ENCODE data around the gene OARD1.

Gene OARD1

DNA sequence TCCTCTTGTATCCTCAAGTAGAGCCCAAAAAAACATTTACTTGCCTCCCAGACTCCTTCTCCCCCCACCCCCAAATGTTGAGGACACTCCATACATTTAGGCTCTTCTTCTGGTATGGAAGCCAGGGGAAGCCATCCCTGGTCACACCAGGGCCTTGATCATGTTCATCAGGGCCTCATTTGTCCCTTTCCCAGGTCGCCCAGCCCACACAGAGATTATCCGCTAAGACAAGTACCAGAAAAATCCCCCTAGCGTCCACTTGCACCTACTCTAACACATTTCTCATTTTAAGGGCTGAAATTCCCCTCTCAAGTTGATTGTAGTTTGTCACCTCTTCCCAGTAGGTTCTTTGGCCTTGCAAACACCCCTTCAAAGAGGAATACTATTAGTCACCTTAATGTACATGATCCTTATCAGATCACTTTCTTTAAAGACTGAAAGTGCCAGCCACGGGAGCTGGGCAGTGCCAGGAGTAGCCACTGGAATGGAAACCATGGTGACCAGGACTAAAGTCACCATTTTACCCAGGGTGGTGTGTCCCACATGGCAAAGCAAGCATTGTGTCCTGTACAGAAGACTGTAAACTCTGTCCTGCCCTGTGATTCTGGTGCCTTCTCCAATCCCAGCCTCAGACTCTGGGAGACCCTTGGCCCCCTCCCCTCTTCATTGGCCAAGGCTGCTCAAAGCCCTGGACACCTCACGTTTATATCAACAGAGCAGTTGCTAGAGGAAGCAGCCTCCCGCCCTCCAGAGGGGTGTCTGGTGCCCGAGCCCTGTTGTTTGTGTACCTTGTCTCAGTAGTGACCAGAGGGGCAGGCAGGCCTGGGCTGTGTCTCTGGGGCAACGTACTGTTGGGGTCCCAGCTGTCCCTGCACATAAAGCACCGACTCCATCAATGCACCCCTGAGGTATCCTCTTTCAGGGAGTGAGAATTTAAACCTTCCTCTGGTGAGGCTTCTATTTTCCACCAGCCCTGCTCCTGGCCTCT is 24.1 kb downstream of the OARD1 start:
- DNase-seq (ENCODE audit: low spot score) = no peak

DNA sequence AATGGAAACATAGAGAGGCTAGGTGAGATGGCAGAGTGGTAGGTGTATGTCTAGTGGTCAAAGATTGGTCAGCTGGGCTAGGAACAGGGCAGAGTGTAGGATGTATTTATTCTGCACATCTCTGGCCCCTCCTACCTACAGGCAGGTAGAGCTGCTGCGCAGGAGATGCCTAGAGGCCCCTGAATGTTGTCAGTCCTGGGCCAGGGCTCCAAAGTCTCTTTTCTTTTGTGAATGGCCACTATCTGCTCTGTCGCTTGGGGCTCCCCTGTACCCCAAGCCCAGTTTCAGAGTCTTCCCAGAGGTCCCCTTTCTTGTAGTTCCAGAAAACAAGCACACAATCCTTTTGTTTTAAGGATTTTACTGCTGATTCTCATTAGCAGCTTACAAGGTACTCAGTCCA is 24.9 kb downstream of the OARD1 start:
- no peak for DNase-seq (ENCODE audit: low spot score)

DNA sequence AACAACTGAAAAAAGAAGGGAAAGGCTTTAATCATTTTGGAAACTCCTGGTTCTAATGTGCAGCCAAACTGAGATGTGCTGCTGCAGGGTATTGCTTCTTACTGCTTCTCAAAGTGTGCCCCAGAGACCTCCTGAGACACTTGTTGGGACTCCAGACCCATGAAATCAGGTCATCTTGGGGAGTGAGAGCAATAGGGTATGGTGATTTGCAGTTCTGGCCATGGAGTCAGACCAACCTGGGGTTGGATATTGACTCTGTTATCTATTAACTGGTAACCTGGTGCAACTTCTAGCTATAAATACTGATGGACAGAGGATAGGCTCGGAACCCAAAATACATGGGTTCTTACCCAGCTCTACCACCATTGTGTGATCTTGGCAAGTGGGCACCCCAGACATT is 26.1 kb downstream of the OARD1 start:
- DNase-seq (ENCODE audit: low spot score) = no peak

DNA sequence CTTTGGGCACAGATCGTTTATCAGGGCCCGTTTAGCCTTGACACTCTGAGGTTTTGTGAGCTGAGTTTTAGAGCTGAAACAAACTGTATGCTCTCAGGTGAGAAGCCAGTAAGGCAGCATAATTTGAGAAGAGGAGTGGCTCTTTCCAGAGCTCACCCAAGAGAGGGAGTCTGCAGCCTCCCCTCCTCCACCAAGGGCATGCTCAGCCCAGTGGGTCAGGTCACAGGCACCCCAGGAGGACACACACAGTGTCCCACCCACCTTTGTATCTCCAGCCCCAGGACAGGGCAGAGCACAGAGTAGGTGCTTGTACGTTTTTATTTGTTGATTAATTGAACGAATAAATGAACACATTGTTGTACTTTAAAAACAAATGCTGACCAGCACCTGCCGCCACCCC is 26.5 kb downstream of the OARD1 start:
- DNase-seq (ENCODE audit: low spot score) = no peak

DNA sequence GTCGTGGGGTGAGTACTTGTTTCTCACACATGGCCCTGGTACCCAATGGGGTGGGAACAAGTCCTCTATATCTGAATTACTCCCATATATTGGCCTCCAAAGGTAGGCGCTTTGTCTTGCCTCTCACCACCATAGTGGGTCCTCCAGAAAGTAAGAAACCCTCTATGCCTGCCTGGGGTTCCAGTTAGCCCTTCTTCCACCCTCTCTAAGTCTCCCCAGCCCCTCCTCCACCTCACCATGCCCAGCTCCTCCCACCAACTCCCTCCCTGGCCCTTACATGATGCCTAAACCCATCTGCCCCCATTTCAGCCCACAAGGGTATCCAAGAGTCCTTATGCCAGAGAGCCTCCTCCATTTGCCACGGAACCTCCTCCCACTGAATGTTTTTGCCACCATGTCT is 29.0 kb downstream of the OARD1 start:
- no peak for DNase-seq (ENCODE audit: low spot score)

DNA sequence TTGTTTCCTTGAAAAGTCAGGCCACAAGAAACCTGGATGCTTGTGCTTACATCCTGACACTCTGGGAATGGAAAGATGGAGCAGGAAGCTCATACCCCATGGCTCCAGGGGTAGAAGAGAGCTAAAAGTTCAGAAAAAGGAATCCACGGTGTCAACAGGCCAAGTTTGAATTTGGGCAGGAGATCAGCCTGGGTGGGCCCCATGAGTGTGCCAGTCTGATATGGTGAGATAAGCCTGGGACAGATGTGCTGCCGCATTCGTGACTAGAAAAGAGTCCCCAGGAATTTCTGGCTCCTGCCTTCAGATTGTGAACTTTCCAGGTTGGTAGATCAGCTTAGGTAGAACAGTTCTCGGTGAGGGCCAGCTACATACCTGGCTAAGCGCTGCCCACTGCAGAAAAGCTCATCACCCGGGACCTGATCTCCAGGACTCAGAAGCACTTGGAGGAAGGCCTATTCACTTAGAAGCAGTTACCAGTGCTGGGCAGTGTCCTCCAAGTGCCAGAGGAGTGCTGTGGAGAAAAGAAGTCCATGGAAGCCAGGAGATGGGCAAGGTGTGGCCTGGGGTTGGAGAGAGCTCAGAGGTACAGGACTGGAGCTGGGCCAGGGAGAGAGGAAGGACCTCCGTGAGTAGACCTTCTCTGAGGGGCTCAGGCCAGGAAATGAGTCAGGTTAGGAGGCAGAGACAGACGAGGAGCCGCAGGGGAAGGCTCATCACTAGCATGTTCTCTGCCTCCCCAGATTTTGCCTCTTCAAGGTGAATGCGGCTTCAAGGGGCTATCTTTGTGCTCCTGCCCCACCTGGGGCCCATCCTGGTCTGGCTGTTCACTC is 29.7 kb downstream of the OARD1 start, which contains the start of gene TSPO2:
Gene TSPO2, plus strand, starts transcription at position 242 of the 830 bp plus-strand sequence. Its CDS starts 519 bp downstream, at position 761.
- DNase-seq (ENCODE audit: low spot score) = no peak

DNA sequence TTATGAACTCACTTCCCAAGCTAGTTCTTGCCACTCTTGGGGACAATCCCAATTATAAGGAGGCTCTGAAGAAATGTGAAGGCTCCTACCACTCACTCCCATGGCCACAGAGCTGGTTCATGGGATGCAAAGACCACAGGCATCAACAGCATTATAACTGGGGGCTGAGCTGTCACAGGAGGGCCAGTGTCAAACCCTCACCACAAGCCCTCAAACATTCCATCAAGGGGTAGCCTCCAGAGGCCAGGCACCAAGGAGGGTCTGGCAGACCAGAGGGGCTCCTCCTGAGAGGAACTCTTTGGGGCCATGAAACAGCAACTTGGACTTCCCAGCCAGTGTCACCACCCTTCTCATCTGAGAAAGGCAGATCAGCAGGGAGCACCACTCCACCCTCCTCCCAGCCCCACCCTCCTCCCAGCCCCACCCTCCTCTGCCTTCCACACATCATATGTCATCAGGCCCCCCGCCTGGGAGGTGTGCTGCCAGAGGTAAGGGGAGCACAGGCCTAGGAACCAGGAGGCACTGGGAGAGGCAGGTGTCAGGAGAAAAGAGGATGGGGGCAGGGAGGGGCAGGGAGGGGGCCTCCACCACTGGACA is 31.1 kb downstream of the OARD1 start:
- no peak for DNase-seq (ENCODE audit: low spot score)

DNA sequence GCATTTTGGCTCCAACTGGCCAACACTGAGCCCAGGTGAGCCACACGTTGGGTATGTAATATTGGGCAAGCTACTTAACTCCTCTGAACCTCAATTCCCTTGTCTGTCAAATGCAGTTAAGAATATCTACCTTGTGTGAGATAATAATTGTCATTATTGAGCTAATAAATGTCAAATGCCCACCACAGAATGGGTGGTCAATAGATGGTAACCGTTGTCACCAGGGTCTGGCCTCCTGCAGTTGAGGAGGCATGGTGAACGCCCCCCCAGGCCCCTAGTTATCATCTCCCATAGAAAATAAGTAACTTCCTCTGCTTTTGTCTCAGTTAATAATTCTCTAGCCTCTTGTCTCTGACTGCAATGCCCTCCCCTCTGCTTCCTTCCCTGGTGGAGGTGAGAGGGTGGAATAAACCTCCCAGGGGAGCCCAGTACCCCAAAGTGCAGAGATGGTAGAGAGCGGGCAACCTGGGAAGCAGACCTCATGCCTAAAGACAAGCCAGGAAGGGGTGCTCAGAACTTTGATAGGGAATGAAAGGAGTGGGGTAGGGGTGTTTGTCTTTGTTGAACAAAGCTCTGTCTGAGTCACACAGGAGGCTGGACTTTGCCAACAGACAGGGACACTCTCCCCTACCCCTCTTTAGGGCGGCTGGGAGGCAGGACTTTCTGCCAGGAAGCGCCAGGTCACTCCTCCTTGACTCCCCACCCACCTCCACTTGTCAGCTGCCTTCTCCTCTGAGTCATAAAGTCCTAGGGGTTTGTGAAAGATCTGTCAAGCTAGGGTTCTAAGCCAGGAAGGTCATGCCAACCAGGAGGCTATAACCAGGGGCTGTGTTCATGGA is 31.8 kb downstream of the OARD1 start:
- DNase-seq (ENCODE audit: low spot score) = no peak

DNA sequence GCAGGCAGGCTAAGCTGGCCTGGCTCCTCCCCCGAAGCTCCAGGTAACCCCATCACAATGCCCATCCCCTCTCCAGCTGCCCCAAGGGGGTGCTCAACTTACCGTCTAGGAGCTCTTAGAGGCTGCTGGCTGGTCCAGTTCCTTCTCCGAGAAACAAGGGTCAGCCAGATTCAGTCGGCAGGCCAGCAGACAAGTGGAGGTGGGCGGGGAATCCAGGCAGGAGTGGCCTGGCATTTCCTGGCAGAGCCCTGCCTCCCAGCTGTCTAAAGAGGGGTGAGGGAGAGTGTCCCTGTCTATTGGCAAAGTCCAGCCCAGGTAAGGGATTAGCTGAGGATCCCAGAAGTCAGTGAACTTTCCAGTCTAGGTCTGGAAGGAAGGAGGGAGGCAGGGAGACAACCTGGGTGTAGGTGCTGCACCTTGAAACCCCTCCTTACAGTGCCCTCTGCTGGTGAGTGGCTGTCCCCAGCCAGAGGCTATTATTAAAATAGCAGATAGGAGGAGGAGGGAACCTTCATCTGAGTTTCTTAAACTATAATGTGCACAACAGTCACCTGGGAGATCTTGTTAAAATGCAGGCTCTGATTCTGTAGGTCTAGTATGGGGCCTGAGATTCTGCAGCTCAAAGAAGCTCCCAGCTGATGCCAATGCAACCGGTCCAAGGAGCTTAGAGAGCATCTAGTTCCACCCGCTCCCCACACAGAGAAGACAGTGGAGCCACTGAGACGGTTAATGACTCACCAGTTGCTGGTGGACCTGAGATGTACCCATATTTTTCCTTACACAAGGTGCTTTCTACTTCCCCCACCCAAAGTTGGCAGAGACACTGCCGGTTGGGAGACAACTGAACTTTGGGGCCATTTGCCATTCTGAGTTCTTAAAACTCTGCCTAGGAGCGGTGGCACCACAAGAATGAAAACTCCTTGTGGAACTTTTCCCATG is 32.8 kb downstream of the OARD1 start, which contains the start of gene UNC5CL:
Gene UNC5CL, minus strand, starts transcription at position 162 of the 939 bp plus-strand sequence. CDS start 4,147 bp downstream, outside the sequence.
- DNase-seq (ENCODE audit: low spot score) = peak; percentile 60

DNA sequence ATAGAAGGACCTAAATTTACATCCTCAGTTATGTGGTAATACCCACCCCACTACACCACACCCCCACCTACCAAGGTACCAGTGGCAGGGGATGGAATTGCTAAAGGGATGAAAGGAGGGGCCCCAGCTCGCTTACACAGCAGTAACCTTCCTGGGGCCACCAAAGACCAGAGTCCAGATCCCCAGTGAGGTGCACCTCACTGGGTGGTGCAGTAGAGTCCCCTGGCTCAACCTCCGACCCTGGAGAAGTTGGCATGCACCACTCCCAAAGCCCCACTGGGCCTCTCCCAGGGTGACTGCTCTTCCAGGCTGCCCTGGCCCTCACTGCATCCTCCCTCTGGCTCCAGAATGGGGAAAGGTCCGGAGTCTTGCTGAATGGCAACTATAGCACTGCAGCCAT is 34.0 kb downstream of the OARD1 start:
- DNase-seq (ENCODE audit: low spot score) = no peak

DNA sequence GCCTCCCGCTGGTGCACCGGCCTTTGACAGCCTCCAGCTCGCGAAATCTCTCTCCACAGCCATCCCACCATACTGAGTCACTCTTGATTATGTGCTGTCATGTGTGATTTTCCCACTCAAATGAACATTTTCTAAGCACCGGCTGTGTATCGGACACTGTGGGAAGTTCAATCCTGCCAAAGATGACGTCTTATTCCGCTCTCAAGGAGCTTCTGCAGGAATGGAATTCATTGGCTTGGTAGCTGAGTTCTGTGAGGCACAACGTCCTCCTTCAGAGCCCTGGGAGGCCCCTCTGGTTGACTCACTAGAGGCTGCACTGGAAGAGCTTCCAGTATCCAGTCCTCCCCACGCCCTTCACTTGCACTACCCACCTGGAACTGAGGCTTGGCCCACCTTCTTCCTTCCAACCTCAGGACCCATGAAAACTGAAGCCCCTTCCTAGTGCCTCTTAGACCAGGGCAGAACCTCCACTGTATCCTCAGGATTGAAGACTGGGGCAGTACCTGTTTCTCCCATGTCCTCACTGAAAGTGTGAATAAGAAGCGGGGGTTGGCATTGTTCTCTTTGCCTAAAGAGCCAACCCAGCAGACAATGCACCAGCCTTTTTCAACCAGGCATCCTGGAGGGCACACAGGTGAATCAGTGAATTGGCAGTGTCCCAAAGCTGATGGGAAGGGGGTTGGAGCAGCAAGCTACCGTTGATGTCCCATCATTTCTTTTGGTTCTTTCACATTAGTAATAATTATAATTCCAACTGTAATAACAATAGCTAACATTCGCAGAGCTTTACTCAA is 34.9 kb downstream of the OARD1 start:
- no peak for DNase-seq (ENCODE audit: low spot score)

DNA sequence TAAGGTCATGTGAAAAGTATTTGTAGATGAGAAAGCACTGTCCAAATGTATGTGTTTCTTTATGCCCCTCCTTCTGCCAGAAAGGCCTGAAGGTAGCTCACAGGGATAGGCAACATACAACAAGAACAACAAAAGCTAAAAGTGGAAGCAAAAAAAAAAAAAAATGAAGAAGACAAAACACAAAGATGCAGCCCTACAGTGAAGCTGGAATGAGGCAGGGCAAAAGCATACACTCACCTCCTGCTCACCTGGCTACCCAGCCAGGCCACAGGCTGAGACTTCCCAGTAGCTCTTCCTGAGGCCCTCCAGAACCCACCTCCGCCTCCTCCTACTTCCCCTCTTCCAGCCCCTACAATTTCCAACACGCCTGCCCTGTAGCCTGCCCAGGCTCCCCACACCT is 35.6 kb downstream of the OARD1 start:
- DNase-seq (ENCODE audit: low spot score) = no peak

DNA sequence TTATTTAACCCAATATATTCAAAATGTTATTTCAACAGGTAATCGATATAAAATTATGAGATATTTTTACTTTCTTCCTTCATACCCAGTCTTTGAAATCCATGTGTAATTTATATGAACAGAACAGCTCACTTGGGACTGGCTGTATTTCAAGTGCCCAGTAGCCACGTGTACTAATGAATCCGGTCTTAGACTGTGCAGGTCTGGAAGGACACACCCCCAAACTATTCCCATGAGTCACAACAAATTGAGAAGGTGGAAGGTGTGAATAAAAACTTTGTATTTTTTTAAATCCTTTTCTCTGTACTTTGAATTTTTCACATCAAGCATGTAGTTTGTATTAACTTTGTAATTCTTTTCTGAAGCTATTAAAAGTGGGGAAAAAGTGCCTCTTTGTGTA is 36.0 kb downstream of the OARD1 start:
- DNase-seq (ENCODE audit: low spot score) = no peak

DNA sequence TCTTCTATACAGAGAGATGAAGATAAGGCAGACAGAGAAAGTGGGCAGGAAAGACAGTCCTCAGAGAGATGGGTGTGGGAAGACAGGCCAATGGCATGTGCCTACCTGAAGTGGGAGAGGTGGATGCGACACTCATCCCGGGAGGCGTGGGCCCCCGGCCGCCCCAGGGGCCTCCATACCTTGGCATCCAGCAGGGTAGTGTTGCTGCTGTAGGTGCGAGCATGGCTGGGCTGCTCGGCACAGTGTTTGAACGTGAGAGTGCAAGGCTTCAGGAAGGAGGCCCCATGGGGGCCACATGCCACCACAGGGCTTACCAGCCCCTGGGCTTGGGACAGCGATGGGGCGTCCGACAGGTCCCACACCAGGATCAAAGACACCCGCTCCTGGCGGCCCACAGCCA is 38.4 kb downstream of the OARD1 start:
- DNase-seq (ENCODE audit: low spot score) = no peak

DNA sequence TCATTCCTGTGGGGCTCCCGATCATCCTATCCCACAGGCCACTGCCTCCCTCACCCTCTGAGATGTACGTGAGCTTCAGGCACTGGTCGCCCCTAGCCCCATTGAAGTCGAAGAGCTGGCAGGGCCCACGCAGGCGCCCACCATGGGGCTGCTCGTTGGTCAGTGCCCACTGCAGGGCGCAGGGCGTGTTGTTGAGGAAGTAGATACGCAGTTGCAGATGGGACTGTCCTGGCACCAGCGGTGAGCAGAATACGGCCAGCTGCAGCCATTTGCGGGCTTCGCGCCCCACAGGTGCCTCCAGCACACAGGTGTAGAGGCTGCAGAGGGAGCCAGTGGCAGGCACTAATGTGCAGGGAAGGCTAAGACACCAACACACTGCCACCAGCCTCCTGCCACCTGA is 39.3 kb downstream of the OARD1 start:
- DNase-seq (ENCODE audit: low spot score) = no peak

DNA sequence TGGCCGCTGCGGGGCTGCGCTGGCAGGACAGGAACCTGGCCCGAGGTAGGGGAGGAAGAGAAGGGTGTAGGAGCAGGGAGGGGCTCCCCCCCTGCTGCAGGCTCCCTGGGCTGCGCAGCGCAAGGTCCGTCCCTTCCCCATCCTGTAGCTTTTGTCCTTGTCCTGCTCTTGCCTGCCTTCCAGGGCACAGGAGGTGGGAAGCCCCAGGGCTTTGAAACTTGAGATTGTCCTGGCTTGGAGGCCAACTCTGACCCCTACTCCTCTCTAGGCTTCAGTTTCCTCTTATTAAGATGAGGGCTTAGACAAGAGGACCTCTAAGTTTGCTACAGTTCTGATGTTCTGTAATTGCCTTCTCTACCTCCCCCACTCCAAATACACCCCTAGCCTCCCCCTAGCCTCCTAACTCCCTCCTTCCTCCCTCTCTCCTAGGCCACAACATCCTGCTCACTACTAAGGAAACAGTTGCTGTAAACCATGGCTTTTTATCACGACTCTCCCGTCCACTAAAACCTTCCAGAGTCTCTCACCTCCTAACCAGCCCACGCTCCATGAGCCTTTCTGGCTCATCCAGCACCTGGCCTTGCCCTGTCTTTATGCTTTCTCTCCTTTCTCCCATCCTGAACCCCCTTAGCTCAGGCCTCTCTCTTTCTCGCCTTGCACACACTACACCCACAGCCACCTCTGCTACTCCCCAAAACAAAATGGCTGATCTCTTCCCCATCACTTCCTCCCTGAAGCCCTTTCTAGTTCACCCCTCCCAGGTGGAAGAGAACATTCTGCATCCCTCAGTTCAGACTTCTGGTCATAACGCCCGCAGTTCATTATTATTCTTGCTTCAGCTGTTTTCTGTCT is 43.4 kb downstream of the OARD1 start:
- no peak for DNase-seq (ENCODE audit: low spot score)

DNA sequence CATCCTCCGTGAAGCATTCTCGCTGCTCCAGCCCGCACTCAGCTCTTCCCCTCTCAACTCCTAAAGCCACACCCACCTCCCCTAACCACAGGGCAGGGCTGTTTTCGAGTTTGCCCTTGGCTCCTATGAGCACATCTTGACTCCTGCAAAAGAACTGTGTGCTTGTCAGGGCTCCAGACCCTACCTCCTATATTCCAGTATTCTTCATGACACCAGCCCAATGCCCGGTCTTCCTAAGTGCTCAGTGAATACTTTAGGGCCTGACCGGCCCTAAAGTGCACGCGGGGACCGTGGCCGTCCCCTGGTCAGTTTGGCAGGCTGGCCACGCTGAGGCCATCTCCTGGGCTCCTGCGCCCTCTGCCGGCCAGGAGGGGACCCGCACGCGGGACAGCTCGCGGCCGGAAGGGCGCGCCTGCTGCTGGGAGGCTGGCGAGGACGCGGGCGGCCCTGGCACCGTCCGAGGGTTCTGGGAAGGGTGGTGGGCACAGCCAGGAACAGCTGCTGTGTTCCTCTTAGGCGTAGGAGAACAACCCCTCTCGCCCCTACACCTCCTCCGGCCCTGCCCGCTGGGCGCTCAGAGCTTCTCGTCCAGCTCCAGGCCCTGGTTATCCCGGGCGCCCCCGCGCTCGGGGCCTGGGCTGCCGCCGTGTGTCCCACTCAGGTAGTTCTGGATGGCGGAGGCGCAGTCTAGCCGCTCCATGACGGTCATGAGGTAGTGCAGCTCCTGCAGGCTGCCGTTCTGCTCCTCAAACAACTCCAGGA is 44.2 kb downstream of the OARD1 start:
- DNase-seq (ENCODE audit: low spot score) = peak; percentile 91

DNA sequence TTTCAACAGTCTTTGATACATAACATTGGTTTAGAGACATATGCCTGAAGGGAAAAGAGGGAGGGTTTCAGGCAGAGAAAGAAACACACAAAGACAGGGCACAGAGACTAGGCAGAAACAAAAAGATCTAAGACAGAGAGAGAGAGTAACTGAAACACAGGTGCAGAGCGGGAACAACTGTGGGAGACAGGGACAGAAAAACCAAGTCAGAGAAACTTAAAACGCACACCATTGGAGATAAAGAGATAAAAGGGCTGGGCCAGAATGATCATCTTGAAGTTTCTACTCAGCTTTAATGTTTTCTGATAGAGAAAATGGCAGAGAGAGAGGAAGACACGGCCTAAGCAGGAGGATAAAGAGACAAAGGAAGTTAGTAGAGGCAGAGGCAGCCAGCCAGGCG is 44.9 kb downstream of the OARD1 start:
- DNase-seq (ENCODE audit: low spot score) = no peak
